Vagina (tissue), 2 donors: ENCODE data around the gene C3orf62. TPM values are rescaled to one million over a fixed set of nuclear protein-coding genes. Genes with fewer than 3 reads are reported as not detected.

ENCODE experiments used
- DNase-seq, 2 donors: peaks; one replicate each; pipeline ENCODE4 v3.0.0-alpha.2; 2017; ENCODE audit errors: extremely low spot score in 2 of 2
- H3K27ac ChIP-seq: fragments of 200-600 bp; sonication (generic); one replicate; pipeline ENCODE4 v1.5.1; 2019
- H3K27me3 ChIP-seq: fragments of 200-600 bp; sonication (generic); one replicate; pipeline ENCODE4 v1.5.1; 2019
- H3K36me3 ChIP-seq, 2 donors: fragments of 200-600 bp; sonication (generic); one replicate each; pipeline ENCODE4 v1.5.1; 2017 to 2019
- H3K4me1 ChIP-seq: fragments of 200-600 bp; sonication (generic); one replicate; pipeline ENCODE4 v1.5.1; 2019
- H3K4me3 ChIP-seq, 2 donors: fragments of 200-600 bp; sonication (generic); 1 replicate in 1 of 2; 2 replicates in 1 of 2; pipeline ENCODE4 v1.5.1; 2016 to 2019
- H3K9me3 ChIP-seq: fragments of 200-600 bp; sonication (generic); one replicate; pipeline ENCODE4 v1.5.1; 2019
- POLR2A ChIP-seq, 2 donors: fragments of 450-650 bp; IDR thresholded peaks; one replicate each; pipeline ENCODE4 v1.6.1; 2017; ENCODE audit warnings: antibody characterized with exemption in 2 of 2, mild to moderate bottlenecking in 2 of 2, moderate library complexity in 2 of 2
- POLR2AphosphoS5 ChIP-seq, 2 donors: sonication (generic); formaldehyde crosslinking; IDR thresholded peaks; one replicate each; pipeline ENCODE4 v1.9.0; 2017; ENCODE audit warnings: antibody characterized with exemption in 2 of 2, mild to moderate bottlenecking in 2 of 2, low read depth in 1 of 2; ENCODE audit not compliant: insufficient read depth in 1 of 2
- intact Hi-C: fragments of 100-400 bp; cut with DNase I; formaldehyde crosslinking; loops from one replicate; pipeline ENCODE4 v1.15.1; 2023
- total RNA-seq: library from RNA; depleted of rRNA; stranded (reverse); fragments of >200 nt; gene quantifications from one replicate; pipeline ENCODE4 v1.2.3, GENCODE V29; 2016
- TF ChIP-seq, protein P1 (sequence below), 3 experiments: fragments of 450-650 bp in 2 of 3; fragments of 200-600 bp in 1 of 3; sonication (generic) in 1 of 3; IDR thresholded peaks; one replicate each; pipeline ENCODE4 v1.5.1; 2017 to 2019; ENCODE audit warnings: antibody characterized with exemption in 3 of 3, mild to moderate bottlenecking in 2 of 3, moderate library complexity in 2 of 3

C3orf62 gene
- total RNA-seq, 1 donor from 2014 or later, result 17.9 TPM

DNA sequence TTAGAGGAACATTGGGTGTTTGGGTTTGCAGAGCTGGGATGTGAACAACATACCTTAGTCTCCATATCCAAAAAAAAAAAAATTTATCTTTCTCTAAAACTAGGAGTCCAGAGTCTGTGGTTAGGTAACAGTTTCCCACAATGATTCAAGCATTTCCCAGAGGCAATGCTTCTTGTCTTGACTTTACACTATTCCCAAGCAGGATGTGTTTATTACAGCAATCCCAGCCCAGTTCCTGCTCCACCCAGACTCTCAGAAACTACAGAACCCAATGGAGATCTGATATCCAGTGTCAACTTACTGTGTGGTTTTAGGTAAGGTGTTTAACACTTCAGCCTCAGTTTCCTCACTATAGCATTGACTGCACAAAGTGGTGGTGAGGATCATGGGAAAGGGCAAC, 2.3 kb upstream of the C3orf62 start:
- Histone ChIP-seq H3K9me3 (no peaks in the 10 kb centered on the region), H3K27me3 (no peaks in the 10 kb centered on the region), H3K27ac (peak overlapping the region; percentile 94), H3K4me1 (peaks cover 38% of the 10 kb centered on the region), H3K36me3 (peaks cover 0 to 17% of the 10 kb centered on the region in 2 donors), H3K4me3 (no peak overlapping the region)
- DNase-seq, result no peak
- intact Hi-C loops, result loop anchor here (5.0 to 10.0 kb wide), 2 partner anchors 105 to 393 kb away; partner anchors contain the start of genes APEH and KLHDC8B
- TF ChIP-seq, protein P1, sequence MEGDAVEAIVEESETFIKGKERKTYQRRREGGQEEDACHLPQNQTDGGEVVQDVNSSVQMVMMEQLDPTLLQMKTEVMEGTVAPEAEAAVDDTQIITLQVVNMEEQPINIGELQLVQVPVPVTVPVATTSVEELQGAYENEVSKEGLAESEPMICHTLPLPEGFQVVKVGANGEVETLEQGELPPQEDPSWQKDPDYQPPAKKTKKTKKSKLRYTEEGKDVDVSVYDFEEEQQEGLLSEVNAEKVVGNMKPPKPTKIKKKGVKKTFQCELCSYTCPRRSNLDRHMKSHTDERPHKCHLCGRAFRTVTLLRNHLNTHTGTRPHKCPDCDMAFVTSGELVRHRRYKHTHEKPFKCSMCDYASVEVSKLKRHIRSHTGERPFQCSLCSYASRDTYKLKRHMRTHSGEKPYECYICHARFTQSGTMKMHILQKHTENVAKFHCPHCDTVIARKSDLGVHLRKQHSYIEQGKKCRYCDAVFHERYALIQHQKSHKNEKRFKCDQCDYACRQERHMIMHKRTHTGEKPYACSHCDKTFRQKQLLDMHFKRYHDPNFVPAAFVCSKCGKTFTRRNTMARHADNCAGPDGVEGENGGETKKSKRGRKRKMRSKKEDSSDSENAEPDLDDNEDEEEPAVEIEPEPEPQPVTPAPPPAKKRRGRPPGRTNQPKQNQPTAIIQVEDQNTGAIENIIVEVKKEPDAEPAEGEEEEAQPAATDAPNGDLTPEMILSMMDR (IDR thresholded peaks at IDR 0.05), result no peak
- TF ChIP-seq POLR2A (IDR thresholded peaks at IDR 0.05) (no peak), POLR2AphosphoS5 (IDR thresholded peaks at IDR 0.05; ENCODE audit: insufficient read depth in 1 of 2, low read depth in 1 of 2) (no peak)

DNA sequence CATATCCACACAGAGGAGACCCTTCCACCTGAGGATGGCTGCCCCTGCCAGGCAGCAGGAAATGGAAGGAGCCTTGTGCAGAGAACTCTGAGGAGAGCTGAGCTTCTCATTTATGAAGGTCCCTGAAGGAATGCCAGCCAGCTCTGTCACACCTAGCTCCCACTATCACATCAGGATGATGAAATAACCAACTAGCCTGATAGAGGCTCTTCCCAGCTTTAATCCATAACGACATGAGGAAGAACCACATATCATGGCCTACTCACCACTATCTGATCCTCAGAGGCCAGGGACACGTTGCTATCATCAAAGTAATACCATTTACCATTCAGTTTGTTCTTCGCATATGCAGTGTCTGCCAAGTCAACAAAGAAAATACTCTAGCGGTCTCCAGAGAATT, 1.5 kb upstream of the C3orf62 start:
- Histone ChIP-seq H3K4me3 (no peak overlapping the region), H3K9me3 (no peaks in the 10 kb centered on the region), H3K27me3 (no peaks in the 10 kb centered on the region), H3K36me3 (peaks cover 0 to 9% of the 10 kb centered on the region in 2 donors), H3K4me1 (peaks cover 38% of the 10 kb centered on the region), H3K27ac (peak overlapping the region; percentile 94)
- intact Hi-C loops, result loop anchor here (5.0 to 10.0 kb wide), 2 partner anchors 104 to 394 kb away; partner anchors contain the start of genes APEH and KLHDC8B
- no peak for DNase-seq
- TF ChIP-seq, protein P1 (IDR thresholded peaks at IDR 0.05), result no peak
- TF ChIP-seq POLR2AphosphoS5 (IDR thresholded peaks at IDR 0.05; ENCODE audit: insufficient read depth in 1 of 2, low read depth in 1 of 2), result no peak
- TF ChIP-seq POLR2A (IDR thresholded peaks at IDR 0.05), result no peak

DNA sequence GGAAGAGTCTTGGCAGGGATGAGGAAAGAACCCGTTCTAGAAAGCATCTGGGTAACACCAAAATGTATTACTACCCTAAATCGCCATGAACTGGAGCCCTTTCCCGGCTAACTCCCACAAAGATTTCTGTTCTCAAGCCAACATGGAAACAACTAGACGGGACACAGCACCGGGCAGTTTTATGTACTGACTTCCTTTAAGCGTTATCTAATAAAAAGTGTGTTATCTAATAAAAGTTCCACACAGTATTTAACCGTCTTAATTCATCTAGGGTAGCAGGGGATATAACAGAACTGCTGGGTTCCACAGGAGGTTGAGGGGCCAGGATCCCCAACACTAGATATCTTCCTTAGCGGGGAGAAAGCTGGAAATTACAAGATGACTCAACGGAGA, 347 bp upstream of the C3orf62 start:
- DNase-seq, result no peak
- H3K27me3 ChIP-seq, result no peaks in the 10 kb centered on the region
- H3K36me3 ChIP-seq, result peaks cover 0 to 7% of the 10 kb centered on the region in 2 donors
- TF ChIP-seq POLR2AphosphoS5 (IDR thresholded peaks at IDR 0.05; ENCODE audit: insufficient read depth in 1 of 2, low read depth in 1 of 2), result peak in 1 of 2 donors; percentile 22
- TF ChIP-seq POLR2A (IDR thresholded peaks at IDR 0.05), result no peak
- TF ChIP-seq, protein P1 (IDR thresholded peaks at IDR 0.05), result no peak
- intact Hi-C loops, result loop anchor here (5.0 to 10.0 kb wide), 2 partner anchors 103 to 395 kb away; partner anchors contain the start of genes APEH and KLHDC8B
- H3K4me3 ChIP-seq, result peak overlapping the region; percentile 33 to 54
- H3K9me3 ChIP-seq, result no peaks in the 10 kb centered on the region
- H3K27ac ChIP-seq, result peak overlapping the region; percentile 94
- peaks cover 38% of the 10 kb centered on the region for H3K4me1 ChIP-seq

DNA sequence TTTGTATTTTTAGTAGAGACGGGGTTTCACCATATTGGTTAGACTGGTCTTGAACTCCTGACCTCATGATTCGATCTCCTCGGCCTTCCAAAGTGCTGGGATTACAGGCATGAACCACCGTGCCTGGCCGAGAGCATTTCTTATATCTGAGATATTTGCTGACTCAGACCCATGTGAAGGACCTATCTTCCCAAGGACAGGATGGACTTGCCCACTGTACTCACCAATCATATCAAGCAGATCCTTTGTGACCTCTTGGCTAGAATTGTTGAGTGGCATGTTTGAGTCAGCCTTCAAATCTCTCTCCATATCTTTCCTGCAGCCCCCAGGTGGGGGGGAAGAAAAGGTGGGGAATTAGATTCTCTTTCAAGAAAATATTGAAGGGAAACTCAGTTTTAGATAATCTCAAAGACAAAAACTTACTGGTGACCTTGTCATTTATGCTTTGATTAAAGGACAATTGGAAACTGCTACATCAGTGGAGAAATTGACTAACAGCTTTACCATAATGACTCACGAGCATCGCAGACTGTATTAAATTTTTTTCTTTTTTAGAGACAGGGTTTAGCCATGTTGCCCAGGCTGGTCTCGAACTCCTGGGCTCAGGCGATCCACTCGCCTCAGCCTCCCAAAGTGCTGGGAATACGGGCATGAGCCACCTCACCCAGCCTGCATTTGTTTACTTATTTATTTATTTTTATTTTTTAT, 3.1 kb downstream of the C3orf62 start:
- H3K4me1 ChIP-seq, result peaks cover 29% of the 10 kb centered on the region
- DNase-seq, result no peak
- H3K27ac ChIP-seq, result no peak overlapping the region
- no peaks in the 10 kb centered on the region for H3K9me3 ChIP-seq
- intact Hi-C loops, result loop anchor here (10.0 kb wide), 1 partner anchor 99 kb away; the partner anchor contains the start of gene KLHDC8B
- peaks cover 0 to 4% of the 10 kb centered on the region in 2 donors for H3K36me3 ChIP-seq
- TF ChIP-seq POLR2A (IDR thresholded peaks at IDR 0.05) (no peak), POLR2AphosphoS5 (IDR thresholded peaks at IDR 0.05; ENCODE audit: insufficient read depth in 1 of 2, low read depth in 1 of 2) (no peak)
- TF ChIP-seq, protein P1 (IDR thresholded peaks at IDR 0.05), result no peak
- H3K4me3 ChIP-seq, result no peak overlapping the region
- H3K27me3 ChIP-seq, result no peaks in the 10 kb centered on the region

DNA sequence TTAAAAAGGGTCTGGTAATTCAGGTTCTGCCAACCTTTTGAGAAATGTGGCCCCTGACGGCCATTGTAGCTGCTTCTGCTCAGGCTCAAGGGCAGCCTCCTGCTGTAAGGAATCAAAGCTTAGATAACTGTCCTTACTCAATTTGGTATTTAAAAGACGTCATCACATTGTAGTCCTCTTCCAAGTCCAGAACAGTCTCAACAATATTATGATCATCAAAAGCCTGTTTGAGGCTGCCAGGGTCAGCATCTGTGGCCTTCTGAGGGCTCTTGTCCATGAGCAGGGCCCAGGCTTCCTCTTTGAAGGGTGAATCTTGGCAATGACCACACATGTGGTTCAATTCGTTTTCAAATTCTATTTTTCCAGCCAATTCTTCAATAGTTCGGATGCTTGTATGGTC, 6.0 kb downstream of the C3orf62 start:
- Histone ChIP-seq H3K27ac (no peak overlapping the region), H3K27me3 (no peaks in the 10 kb centered on the region), H3K4me3 (no peak overlapping the region), H3K4me1 (peaks cover 5% of the 10 kb centered on the region), H3K9me3 (no peaks in the 10 kb centered on the region), H3K36me3 (peaks cover 0 to 4% of the 10 kb centered on the region in 2 donors)
- TF ChIP-seq POLR2AphosphoS5 (IDR thresholded peaks at IDR 0.05; ENCODE audit: insufficient read depth in 1 of 2, low read depth in 1 of 2) (no peak), POLR2A (IDR thresholded peaks at IDR 0.05) (no peak)
- TF ChIP-seq, protein P1 (IDR thresholded peaks at IDR 0.05), result no peak
- intact Hi-C loops, result loop anchor here (10.0 kb wide), 1 partner anchor 96 kb away; the partner anchor contains the start of gene KLHDC8B
- DNase-seq, result no peak
